NCI-H460 (cell line): ENCODE data around the gene ZNF814. TPM values are rescaled to one million over a fixed set of nuclear protein-coding genes. Genes with fewer than 3 reads are reported as not detected.

Experiments
- total RNA-seq: library from RNA; depleted of rRNA; stranded (reverse); fragments of >200 nt; shearing (Covaris generic); gene quantifications from 2 replicates; pipeline ENCODE4 v1.2.3, GENCODE V29; 2014; rRNA removed

Gene ZNF814
- total RNA-seq, 1 experiment from 2014 or later: 2.5 TPM

Other genes with a start within 250 kb of the ZNF814 start
- not detected in 2 replicates for gene ZSCAN4, start 220.1 kb downstream of the ZNF814 start, total RNA-seq
- 8.1 and 8.7 TPM in 2 replicates for gene ZNF551, start 207.1 kb downstream of the ZNF814 start, total RNA-seq
- gene ZNF154, start 179.8 kb downstream of the ZNF814 start, total RNA-seq: not detected in 2 replicates
- gene ZNF671, start 161.4 kb downstream of the ZNF814 start, total RNA-seq: not detected in 2 replicates
- gene ZNF776, start 142.2 kb downstream of the ZNF814 start, total RNA-seq: 6.5 and 8.8 TPM in 2 replicates
- gene ZNF586, start 119.4 kb downstream of the ZNF814 start, total RNA-seq: 11.1 and 12.4 TPM in 2 replicates
- 3.1 and 4.9 TPM in 2 replicates for gene ZNF552, start 74.1 kb downstream of the ZNF814 start, total RNA-seq
- gene ZNF587B, start 58.7 kb downstream of the ZNF814 start, total RNA-seq: 7.6 and 12.5 TPM in 2 replicates
- gene ZNF587, start 39.2 kb downstream of the ZNF814 start, total RNA-seq: 11.5 and 13.9 TPM in 2 replicates
- gene ZNF417, start 27.6 kb upstream of the ZNF814 start, total RNA-seq: 5.2 and 5.4 TPM in 2 replicates
- not detected in 2 replicates for gene ZNF418, start 46.4 kb upstream of the ZNF814 start, total RNA-seq
- not detected in 2 replicates for gene ZNF256, start 58.7 kb upstream of the ZNF814 start, total RNA-seq
- not detected in 2 replicates for gene C19orf18, start 85.5 kb upstream of the ZNF814 start, total RNA-seq
- 2.9 TPM in 2 replicates for gene ZNF606, start 113.8 kb upstream of the ZNF814 start, total RNA-seq
- not detected in 2 replicates for gene ZSCAN1, start 145.0 kb upstream of the ZNF814 start, total RNA-seq
- gene ZNF135, start 170.2 kb upstream of the ZNF814 start, total RNA-seq: 0.52 and 0.87 TPM in 2 replicates
- 20.1 and 20.7 TPM in 2 replicates for gene ZSCAN18, start 209.2 kb upstream of the ZNF814 start, total RNA-seq